T-helper 2 cell (primary cell): ENCODE measurements around the gene MANF.
"Not testable (repeated sequence)": the region's sequence is repeated elsewhere in the genome, so short reads cannot be mapped to it uniquely, and the experiment has no call there.

Experiments used
- DNase-seq, 5 experiments: peaks; one replicate each; pipeline versions ENCODE4 v3.0.0 to v3.0.0-alpha.2; 2012 to 2022
- total RNA-seq, 2 donors: gene quantifications; one replicate each; lab custom pipeline; 2026; lab: John Stamatoyannopoulos, UW

The MANF gene
- total RNA-seq: 29.8 to 35.2 reads per million in 2 donors

DNA sequence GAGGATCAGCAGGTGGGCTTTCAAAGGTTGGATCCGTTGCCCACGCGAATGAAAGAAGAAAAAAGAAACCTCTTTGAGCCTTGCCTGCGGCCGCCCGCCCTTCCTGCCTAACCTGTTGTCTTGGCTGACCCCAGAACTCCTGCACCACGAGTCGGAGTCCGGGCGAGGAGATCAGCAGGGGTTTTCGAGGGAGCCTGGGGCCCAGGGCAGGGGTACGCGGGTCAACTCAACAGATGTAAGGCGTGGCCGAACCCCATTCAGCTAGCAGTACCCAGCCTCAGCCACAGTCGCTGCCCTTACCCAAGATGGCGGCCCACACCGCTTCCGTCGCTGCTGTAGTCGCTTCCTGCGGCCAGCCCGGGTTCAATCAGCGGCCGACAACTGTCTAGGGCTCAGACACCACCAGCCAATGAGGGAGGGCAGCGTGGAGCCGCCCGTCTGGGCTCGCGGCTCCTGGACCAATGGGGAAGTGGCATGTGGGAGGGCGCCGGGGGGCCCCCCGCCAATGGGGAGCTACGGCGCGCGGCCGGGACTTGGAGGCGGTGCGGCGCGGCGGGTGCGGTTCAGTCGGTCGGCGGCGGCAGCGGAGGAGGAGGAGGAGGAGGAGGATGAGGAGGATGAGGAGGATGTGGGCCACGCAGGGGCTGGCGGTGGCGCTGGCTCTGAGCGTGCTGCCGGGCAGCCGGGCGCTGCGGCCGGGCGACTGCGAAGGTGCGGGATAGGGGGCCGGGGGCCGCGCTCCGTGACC is at the start of gene MANF:
TSS of gene MANF (plus strand) at position 566 of the 748 bp plus-strand sequence. CDS start at position 618, 52 bp downstream.
- DNase-seq: peak; percentile 94 to 99 (median 97)

DNA sequence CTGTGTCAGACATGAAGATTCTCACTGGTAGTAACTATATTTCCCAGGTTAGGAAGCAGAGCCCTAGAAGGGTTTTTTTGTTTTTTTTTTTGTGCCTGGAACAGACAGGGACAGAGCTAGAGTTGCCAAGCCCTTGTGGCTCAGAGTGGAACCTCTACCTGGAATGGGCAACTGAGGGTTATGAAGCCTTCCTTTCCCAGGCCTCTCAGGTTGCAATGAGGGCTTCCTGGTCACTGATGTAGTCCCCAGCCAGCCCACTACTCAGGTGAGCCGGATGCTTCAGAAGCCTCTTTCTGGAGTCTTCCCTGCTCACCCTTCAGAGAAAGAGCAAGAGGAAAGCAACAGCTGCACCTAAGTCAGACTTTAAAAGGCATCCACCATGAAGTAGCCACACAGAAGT is 48.8 kb upstream of the MANF start:
- DNase-seq: no peak

DNA sequence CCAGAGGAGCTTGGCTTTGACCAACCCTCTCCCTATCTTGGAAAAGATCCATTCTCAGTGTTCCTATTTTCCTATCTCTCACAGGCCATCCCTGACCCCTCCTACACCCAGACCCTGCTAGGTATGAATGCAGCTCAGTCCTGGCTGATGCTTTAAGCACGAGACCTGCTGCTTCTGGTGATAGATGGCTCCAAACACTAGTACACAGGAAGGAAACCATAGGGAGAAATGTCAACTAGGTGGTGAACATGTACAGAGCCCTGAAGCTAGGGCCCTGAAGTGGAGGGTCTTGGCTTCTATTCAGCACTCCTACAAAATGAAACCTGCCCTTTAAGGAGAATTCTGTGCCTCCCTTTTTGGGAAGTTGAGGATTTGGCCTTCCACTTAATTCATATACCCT is 47.4 kb upstream of the MANF start:
- DNase-seq: no peak

DNA sequence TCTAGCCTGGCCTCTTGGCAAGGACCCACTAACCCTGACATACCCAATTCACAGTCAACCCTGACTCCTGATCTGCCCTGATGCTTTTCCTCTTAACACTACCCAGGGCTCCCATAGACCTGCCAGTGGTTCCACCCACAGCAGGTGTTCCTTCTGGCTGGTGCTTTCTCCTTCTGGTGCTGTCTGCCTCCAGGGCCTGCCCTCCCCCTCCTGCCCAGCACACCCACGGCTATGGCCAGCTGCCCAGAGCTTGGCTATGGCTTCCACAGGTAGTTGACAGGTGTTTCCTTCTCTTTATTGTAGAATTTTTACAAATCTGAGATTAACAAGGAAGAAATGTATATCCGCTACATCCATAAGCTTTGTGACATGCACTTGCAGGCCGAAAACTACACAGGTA is 46.5 kb upstream of the MANF start:
- no peak for DNase-seq

DNA sequence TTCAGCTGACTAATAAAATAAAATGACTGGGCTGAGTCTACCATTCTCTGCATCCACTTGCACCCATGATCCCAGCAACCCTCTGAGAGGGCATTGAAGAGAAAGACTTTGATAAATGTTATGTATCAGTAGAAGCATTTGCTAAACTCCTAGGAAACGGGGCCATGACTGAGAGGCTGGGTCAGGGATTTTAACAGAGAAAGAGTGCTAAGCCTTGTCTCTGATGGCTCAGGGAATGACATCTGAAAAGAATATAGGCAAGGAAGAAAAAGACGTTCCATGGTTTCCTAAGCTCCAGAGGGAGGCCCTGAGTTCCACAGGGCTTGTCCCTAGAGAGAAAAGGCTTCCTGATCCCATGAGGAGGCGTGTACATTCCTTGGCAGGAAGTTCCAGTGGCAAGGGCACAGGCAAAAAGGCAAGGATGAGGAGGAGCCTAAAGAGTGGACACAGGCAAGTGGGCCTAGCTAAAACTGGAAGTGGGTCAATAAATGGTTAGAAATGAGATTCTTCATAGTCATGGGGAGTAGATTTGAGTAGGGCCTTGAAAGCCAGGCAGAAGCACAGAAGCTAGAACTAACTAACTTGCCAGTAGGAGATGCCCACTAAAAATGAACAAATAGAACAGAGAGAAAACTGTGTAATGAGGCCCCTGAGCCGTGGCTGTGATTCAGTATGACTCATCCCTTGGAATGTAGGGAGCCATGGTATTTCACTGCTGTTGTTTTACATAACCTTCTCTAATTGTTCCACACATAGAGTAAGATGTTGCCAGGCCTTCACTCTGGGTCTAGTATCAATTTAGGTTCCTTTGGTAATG is 44.9 kb upstream of the MANF start:
- no peak for DNase-seq

DNA sequence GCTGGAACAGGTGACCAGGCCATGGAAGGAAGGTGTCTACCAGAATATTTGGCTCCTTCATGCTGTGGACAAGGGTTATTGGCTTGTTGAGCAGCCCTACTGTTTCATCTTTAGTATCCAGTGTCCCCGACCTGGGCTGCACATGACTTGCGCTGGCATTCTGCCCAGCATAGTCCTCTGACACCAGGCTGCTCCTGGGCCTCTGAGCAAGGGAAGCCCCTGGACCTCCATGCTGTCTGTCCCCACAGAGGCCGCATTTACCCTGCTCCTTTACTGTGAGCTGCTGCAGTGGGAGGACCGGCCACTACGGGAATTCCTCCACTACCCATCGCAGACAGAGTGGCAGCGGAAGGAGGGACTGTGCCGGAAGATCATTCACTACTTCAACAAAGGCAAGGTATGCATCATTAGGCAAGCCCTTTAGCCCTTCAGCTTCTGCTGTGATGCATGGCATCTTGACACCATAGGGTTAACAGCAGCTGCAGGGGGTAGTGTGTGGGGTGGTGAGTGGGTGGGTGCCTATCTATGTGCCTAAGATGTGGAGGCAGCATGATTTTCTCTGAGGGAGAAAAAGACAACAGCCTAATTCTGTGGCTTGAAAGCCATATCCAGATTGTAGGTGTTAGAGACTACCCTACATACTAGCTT is 44.0 kb upstream of the MANF start:
- DNase-seq: no peak

DNA sequence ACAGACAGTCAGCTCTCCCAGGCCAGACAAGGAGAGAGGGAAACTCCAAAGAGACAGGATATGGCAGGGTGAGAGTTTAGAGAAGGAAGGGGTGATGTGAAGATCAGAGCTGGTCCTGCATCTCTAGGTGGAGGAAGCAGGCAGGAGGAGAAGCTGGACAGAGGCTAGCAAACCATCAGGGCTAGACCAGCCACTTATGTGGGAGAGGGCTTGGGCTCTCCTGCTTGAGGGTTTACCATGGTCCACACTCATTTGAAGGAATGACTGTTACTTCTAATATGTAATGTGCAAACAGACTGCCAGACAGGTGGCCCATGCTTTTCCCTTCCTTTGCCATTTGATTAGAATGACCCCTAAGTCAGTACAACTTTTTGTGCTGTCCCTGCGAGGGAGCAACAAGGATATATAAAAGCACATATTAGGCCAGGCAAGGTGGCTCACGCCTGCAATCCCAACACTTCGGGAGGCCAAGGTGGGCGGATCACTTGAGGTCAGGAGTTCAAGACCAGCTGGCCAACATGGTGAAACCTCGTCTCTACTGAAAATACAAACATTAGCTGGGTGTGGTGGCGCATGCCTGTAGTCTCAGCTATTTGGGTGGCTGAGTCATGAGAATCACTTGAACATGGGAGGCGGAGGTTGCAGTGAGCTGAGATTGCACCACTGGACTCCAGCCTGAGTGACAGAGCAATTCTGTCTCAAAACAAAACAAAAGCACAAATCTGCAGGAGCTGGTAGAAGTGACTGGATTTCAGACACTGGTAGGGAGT is 41.0 kb upstream of the MANF start:
- no peak for DNase-seq

DNA sequence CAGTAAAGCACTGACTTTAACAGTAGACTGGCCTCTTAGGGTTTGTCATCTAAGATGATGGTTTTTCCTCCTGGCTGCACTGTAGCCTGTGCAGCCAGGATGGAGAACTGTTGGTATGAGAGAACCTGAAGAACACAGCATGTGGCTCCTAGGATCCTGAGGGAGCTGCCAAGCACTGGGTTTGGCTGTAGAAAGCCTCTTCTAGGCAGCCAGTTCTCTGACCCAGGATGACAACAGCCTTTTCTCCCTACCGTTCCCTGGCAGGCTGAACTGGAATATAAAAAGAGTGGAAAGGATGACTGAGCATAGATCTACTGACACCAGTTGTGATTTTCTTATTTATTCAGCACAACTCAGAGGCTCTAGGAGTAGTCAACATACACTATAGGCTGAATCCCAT is 34.3 kb upstream of the MANF start:
- no peak for DNase-seq

DNA sequence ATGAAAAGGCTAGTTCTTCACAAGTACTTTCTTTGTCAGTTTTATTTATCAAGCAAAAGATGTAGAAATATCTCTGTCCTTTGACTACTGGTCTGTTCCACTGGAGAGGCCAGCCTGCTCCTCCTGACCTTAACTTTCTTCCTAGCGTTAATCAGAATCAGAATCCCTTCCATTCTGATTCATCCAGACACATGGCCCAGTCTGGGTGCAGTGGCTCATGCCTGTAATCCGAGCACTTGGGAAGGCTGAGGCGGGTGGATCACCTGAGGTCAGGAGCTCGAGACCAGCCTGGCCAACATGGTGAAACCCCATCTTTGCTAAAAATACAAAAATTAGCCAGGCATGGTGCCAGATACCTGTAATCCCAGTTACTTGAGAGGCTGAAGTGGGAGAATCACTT is 32.0 kb upstream of the MANF start:
- no peak for DNase-seq

DNA sequence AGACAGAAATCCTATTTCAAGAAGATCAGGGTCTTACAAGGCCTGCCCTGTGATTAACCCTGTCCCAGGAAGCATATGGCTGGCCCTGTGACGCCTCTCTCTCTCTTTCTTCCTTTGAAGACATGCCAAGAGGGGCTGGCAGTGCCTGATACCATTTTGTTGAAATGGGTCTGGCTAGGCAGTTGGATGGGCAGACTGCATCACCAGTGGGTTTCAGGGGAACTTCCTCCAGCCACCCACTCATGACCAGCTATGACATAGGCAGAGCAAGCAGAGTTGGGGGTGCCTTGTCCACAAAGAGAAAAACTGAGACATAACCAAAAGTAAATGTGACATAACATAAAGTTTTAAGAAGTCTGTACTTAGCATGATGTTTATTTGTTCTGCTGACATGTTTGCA is 31.4 kb upstream of the MANF start:
- no peak for DNase-seq

DNA sequence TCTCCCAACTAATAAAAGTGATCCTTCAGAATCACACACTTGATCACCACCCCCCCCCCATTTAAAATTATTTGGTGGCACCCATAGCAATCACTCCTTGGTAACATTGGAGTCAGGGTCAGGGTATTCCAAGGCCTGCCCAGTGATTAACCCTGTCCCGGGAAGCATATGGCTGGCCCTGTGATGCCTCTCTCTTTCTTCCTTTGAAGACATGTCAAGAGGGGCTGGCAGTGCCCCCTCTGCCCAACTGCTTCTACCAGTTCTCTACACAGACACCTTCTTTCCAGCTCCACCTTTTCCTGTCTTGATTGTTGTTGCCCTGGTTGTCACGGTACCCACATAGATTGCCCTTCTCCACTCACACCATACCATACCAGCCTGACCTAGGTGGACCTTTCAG is 30.9 kb upstream of the MANF start:
- no peak for DNase-seq

DNA sequence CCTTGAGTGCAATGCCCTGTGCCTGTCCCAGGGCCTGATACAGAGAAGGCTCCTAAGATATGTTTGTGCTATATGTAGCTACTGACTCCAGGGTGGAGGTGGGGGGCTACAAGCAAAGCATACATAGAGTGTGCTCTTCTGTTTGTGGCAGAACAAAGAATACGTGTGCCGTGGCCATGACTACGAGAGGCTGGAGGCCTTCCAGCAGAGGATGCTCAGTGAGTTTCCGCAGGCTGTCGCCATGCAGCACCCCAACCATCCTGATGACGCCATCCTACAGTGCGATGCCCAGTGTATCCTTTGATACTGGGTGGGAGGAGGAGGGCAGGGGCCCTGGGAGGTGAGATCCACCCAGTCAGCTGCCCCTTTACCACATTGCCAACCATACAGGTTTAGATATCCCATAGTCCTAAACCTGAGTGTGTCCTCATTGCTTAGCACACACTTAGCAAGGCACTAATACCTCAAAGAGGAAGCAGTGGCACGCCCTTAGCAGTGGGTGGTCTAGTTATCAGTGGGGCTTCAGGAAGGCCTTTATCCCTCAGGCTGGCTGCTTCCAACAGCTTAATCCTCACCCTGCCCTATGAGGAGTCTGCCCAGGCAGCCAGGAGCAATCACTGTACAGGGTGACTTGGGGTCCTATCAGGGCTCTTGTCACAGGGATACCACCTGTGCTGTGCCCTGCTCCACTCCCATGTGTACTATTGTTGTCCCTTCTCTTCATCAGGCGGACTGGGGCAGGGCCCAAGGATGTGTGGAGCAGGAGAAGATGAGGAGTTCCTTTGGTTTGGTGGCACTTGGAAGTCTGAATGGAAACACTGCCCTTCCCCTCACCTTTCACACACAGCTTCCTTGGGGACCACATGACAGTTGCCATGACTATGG is 30.1 kb upstream of the MANF start:
- no peak for DNase-seq

DNA sequence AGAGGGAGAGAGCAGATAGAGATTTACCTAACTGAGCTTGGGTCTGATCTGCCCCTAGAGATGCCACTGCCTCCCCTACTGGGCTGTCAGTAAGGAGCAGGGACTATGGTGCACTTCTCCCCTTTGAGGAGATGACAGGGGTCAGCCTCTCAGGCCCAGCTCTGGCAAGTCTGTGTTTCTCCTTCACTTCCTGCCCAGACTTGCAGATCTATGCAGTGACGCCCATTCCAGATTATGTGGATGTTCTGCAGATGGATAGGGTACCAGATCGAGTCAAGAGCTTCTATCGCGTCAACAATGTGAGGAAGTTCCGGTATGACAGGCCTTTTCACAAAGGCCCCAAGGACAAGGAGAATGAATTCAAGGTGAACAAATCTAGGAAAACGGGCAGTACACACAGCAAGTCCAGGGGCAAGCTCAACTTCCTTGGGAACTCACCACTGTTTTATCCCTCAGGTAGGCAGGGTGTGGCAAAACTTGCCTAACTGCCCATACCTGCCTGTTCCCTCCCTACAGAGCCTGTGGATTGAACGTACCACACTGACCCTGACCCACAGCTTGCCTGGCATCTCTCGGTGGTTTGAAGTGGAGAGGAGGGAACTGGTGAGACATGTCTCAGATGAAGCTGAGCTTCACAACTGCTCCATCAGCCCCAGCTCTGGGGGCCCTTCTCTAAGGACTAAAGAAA is 29.1 kb upstream of the MANF start:
- DNase-seq: no peak

DNA sequence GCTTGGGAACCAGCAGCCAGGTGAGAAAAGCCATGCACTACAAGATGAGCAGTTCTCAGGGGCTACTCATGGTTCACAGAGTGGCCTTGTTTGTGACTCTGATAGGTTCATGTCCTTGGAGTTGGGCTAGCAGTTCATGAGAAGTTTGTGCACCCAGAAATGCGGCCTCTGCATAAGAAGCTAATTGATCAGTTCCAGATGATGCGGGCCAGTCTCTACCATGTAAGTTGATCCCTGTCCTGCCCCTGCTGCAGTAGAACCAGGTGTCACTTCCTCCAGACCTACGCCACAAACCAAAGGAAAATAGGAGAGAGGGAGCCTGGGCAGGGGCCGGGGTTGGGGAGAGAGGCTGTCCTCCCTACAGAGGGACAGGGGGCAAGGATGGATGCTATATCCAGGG is 27.2 kb upstream of the MANF start:
- DNase-seq: no peak

DNA sequence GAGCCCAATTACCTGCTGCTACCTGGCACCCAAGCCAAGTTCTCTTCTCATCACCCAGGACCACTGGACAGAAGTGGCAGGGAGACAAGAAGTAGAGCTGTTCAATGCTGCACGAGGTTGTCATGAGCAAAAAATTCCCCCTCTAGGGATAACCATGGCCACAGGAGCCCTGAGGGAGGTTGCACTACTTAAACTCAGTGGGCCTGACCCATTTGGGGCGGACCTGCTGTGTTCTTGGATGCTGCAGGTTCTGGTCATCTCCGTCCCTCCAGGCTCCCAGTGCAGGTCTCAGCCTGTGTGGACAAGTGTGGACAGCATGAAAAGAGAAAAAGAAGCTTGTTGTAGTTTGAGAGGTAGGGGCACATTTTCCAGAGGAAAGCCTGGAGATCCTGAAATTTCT is 26.1 kb upstream of the MANF start:
- DNase-seq: no peak

DNA sequence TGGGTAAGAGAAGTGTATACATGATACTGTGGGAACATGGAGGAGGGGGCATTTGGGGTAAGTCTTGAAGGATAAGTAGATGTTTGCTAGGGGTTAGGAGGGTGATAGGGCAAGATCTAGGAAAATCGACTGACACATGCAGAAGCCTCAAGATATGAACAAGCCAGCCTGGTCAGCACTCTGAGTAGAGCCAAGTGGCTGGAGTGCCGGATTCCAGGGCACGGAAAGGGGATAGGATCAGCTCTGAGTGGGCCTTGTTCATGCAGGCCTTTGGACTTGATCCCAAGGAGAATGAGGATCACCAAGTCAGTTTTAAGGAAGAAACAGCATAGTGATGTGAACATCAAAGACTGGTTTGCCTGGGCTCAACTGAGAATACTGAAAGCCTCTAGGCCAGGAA is 24.3 kb upstream of the MANF start:
- no peak for DNase-seq

DNA sequence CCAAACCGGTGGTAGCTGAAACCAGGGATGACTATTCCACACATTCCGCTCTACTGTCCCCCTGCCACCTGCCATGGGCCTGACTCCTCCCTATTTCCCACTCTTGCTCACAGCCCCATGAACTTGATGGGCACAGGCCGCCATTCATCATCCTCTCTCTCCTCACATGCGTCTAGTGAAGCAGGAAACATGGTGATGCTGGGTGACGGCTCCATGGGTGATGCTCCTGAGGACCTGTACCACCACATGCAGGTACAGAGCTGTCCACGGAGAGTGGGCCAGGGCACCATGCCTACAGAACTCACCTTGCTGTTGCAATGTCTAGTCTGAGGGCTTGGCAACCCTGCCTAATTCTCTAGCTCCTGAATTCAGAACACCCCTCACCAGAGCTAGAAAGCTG is 23.3 kb upstream of the MANF start:
- DNase-seq: no peak

DNA sequence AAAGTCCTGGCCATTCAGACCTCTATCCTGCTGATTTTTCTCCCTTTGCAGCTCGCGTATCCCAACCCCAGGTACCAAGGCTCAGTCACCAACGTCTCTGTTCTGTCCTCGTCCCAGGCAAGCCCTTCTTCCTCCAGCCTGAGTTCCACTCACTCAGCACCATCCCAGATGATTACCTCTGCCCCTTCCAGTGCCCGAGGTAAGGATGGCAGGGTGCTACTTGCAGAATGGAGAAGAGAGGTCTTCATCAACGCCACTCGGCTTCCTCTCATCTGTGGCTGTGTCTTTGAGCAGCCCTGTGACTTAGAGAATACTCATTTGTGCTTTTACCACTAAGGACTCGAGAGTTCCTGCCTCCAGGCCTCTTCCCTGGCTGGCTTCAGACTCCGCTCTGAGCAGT is 22.6 kb upstream of the MANF start:
- no peak for DNase-seq

DNA sequence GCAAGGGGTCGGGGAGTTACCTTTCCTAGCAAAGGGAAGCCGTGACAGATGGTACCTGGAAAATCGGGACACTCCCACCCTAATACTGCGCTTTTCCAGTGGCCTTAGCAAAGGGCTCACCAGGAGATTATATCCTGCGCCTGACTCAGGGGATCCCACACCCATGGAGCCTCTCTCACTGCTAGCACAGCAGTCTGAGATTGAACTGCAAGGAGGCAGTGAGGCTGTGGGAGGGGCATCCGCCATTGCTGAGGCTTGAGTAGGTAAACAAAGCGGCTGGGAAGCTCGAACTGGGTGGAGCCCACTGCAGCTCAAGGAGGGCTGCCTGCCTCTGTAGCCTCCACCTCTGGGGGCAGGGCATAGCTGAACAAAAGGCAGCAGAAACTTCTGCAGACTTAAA is 16.8 kb upstream of the MANF start:
- DNase-seq: not testable (repeated sequence)

DNA sequence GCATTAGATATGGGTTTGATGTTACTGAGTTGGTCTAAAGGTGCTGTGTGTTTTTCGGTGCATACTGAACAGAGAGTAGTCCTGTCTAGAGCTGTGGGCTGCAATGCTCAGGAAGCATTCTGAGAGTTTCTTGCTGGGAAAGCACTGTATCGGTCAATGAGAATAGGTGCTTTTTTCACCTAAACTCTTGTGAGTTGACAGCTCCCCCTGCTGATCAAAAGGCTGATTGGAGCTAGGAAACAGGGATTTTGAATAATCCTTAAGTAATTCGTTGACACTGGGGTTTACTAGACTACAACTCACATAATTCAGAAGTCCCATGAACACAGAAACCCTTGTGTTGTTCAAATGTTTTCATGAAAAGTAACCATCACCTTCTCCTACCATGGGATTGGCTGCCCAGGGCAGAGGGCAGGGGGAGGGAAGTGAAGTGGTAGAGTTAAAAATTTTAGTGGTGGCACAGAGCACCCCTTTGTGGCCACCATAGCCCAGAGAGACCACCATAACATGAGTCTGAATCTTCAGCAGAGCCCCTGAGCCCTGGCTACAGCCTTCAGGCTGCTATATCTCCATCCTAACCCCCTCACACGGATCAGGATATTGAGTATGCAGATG is 13.0 kb upstream of the MANF start:
- DNase-seq: peak in 1 of 5 experiments; percentile 60
